GM21526 (cell line): Measurements from ENCODE around the gene BBS1.
A peak's percentile ranks its signal among the peaks of the same experiment; 100 is the strongest.

Experiments
- ATAC-seq: cut with Tn5 transposase; IDR thresholded peaks from one replicate; pipeline ENCODE4 v1.9.1; 2021; ENCODE audit warnings: moderate library complexity; ENCODE audit not compliant: unreplicated experiment, low FRiP score

BBS1 gene

GRCh38 chr11:66476841-66477251, 33.6 kb upstream of the BBS1 start:
- ATAC-seq: no peak

GRCh38 chr11:66477263-66478201, 32.9 kb upstream of the BBS1 start:
- ATAC-seq: no peak

- ATAC-seq: no peak
Measured at GRCh38 chr11:66478729-66479393, 31.6 kb upstream of the BBS1 start.

GRCh38 chr11:66479394-66480116, 30.9 kb upstream of the BBS1 start:
- no peak for ATAC-seq

GRCh38 chr11:66480117-66480938, 30.1 kb upstream of the BBS1 start, which contains the start of gene DPP3:
DPP3 (plus strand) TSS chr11:66480434; CDS start chr11:66482201, 1,767 bp downstream.
- peak; percentile 69 for ATAC-seq

GRCh38 chr11:66484806-66485380, 25.5 kb upstream of the BBS1 start:
- ATAC-seq: no peak

GRCh38 chr11:66488957-66489356, 21.5 kb upstream of the BBS1 start:
- no peak for ATAC-seq

GRCh38 chr11:66489636-66490035, 20.8 kb upstream of the BBS1 start:
- no peak for ATAC-seq

GRCh38 chr11:66491315-66491935, 19.0 kb upstream of the BBS1 start:
- ATAC-seq: no peak

GRCh38 chr11:66492161-66492865, 18.1 kb upstream of the BBS1 start:
- ATAC-seq: no peak

GRCh38 chr11:66493130-66493529, 17.3 kb upstream of the BBS1 start:
- ATAC-seq: no peak

GRCh38 chr11:66494458-66494857, 16.0 kb upstream of the BBS1 start:
- ATAC-seq: no peak

- no peak for ATAC-seq
Measured at GRCh38 chr11:66494935-66495334, 15.5 kb upstream of the BBS1 start.

- no peak for ATAC-seq
Measured at GRCh38 chr11:66495401-66495854, 15.0 kb upstream of the BBS1 start.

- ATAC-seq: no peak
Measured at GRCh38 chr11:66497206-66497605, 13.2 kb upstream of the BBS1 start.

- ATAC-seq: no peak
Measured at GRCh38 chr11:66498506-66498905, 11.9 kb upstream of the BBS1 start.

GRCh38 chr11:66505276-66505816, 5.1 kb upstream of the BBS1 start:
- ATAC-seq: no peak

- ATAC-seq: no peak
Measured at GRCh38 chr11:66509131-66509561, 1.3 kb upstream of the BBS1 start.
